ENCODE data around the gene BRD1.

BRD1 gene

GRCh38 chr22:49788504-49788903, 39.2 kb downstream of the BRD1 start:
- TF ChIP-seq CTCF (IDR thresholded peaks at IDR 0.05; ENCODE audit: low read depth, low read length): no peak
- DNase-seq (ENCODE audit: extremely low read depth, low read depth): no peak

GRCh38 chr22:49787861-49788260, 39.8 kb downstream of the BRD1 start:
- no peak for TF ChIP-seq CTCF (IDR thresholded peaks at IDR 0.05; ENCODE audit: low read depth, low read length)
- DNase-seq (ENCODE audit: extremely low read depth, low read depth): no peak

DNA sequence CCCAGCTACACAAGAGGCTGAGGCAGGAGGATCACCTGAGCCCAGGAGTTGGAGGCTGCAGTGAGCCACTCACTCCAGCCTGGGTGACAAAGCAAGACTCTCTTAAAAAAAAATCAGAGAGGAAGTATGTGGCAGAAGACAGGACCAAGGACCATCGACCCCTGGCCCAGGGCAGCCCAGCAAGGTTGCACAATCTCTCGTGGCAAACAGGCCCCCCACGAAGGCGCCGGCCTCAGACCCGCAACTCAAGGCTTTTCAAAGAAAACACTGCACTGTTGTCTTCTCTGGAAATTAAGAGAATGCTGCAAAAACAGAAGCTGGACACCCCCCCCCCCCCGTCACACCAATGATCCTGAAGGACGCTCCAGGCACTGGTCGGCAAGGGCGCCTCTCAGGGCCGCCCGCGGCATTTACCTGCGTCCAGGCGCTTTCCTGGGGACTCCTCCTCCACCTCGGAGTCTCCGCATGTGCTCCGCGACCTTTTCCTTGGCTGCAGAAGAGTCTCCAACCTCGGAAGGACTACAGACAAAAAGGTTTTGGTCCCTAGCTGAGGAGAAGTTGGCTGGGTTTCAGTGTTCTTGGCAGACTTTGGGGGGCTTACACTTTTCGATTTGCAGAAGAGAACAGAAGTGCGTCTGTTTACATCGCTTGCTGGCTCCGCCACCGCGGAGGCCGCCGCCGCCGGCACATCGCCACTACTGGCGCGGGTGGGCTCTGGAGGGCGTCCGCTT, 40.5 kb downstream of the BRD1 start:
- TF ChIP-seq CTCF (IDR thresholded peaks at IDR 0.05; ENCODE audit: low read depth, low read length): no peak
- no peak for DNase-seq (ENCODE audit: extremely low read depth, low read depth)

GRCh38 chr22:49785841-49786471, 41.7 kb downstream of the BRD1 start:
- no peak for TF ChIP-seq CTCF (IDR thresholded peaks at IDR 0.05; ENCODE audit: low read depth, low read length)
- no peak for DNase-seq (ENCODE audit: extremely low read depth, low read depth)

- no peak for TF ChIP-seq CTCF (IDR thresholded peaks at IDR 0.05; ENCODE audit: low read depth, low read length)
- no peak for DNase-seq (ENCODE audit: extremely low read depth, low read depth)
Observed at GRCh38 chr22:49785046-49785521, 42.6 kb downstream of the BRD1 start.

DNA sequence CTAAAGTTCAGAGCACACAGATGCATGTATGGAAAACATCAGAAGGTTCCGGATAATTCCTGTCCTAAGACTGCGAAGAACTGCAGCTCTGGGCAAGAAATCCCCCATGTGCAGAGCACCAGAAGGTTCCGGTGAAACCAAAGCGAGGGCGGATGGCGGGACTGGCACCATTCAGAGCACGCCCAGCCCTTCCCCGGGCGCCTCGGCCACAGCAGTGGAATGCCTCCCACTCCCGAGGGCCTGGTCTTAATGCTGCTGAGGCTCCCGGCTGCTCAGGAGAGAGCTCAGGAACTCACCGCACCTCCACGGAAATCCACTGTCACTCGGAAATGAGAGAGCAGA, 43.1 kb downstream of the BRD1 start:
- DNase-seq (ENCODE audit: extremely low read depth, low read depth): no peak
- TF ChIP-seq CTCF (IDR thresholded peaks at IDR 0.05; ENCODE audit: low read depth, low read length): no peak

GRCh38 chr22:49783926-49784629, 43.6 kb downstream of the BRD1 start:
- DNase-seq (ENCODE audit: extremely low read depth, low read depth): no peak
- TF ChIP-seq CTCF (IDR thresholded peaks at IDR 0.05; ENCODE audit: low read depth, low read length): no peak

Measured in AG09319 (cell line).